IMR-90 (cell line): ENCODE data around the gene GUCY1B1.

Experiments used
- BHLHE40 ChIP-seq: fragments of 150-350 bp; IDR thresholded peaks from 2 replicates; pipeline ENCODE4 v1.6.1; 2016; ENCODE audit warnings: mild to moderate bottlenecking, low read depth, low read length
- CTCF ChIP-seq: conservative IDR thresholded peaks from 2 replicates; pipeline ENCODE4 v1.5.1; 2012; ENCODE audit warnings: mild to moderate bottlenecking, low read depth, low read length, improper control_type of control experiment
- MAFK ChIP-seq: IDR thresholded peaks from 2 replicates; pipeline ENCODE4 v1.6.1; 2012; ENCODE audit warnings: low read depth, low read length, improper control_type of control experiment
- MXI1 ChIP-seq: IDR thresholded peaks from 2 replicates; pipeline ENCODE4 v1.6.1; 2012; ENCODE audit warnings: low read depth, mild to moderate bottlenecking, low read length, moderate library complexity, borderline replicate concordance
- POLR2A ChIP-seq: IDR thresholded peaks from 2 replicates; pipeline ENCODE4 v1.6.1; 2012; ENCODE audit warnings: mild to moderate bottlenecking, low read depth, low read length
- RAD21 ChIP-seq: IDR thresholded peaks from 2 replicates; pipeline ENCODE4 v1.6.1; 2012; ENCODE audit warnings: low read length, improper control_type of control experiment
- RFX5 ChIP-seq: IDR thresholded peaks from 2 replicates; pipeline ENCODE4 v1.8.0; 2012; ENCODE audit warnings: low read depth, mild to moderate bottlenecking, low read length, moderate library complexity
- SMC3 ChIP-seq: fragments of 150-350 bp; IDR thresholded peaks from 2 replicates; pipeline ENCODE4 v1.6.1; 2016; ENCODE audit warnings: low read depth, mild to moderate bottlenecking, antibody characterized with exemption, low read length, moderate library complexity
- USF2 ChIP-seq: fragments of 150-350 bp; IDR thresholded peaks from 2 replicates; pipeline ENCODE4 v1.6.1; 2017; ENCODE audit warnings: mild to moderate bottlenecking, antibody characterized with exemption, low read length, low read depth

GRCh38 chr4:155772459-155773195 lies 13.8 kb downstream of the GUCY1B1 start:
- TF ChIP-seq SMC3 (no peak), CTCF (no peak), BHLHE40 (no peak), MXI1 (no peak), POLR2A (no peak), USF2 (no peak), RAD21 (no peak), RFX5 (no peak), MAFK (no peak)
